ENCODE data around the gene TUT1.
"Not testable (repeated sequence)": the region's sequence is repeated elsewhere in the genome, so short reads cannot be mapped to it uniquely, and the experiment has no call there.

Gene TUT1

DNA sequence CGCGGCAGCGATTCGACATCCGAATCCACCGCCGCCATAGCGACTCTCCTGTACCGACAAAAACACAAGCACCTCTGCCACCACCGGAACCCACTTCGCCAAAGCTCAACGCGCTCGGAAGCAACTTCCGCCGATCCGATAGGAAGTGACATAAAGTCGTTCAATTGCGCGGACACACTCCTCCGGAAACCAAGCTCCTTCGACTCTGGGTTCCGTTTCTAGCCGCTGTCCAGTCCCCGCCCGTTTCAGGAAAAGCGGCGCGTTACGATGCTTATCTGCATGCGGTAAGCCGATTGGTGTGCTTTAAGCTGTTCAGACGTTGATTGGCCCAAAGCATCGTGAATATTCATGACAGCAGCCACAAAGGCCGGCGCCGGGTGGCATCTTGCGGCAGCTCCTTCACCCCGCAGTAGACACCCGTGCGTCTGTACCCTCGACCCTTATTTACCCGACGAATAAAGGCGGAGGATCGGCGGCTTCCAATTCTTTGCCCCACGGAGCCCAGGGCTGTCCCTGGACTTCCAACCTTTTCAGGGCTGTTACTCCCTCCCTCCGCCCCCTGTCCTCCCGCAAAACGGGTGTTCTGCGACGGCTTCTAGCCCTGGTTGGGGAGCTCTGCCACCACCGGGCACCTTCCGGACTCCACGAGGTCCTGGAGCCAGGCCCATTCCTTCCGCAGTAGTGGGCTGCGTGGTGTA, at the start of gene TUT1:
Gene TUT1, minus strand, starts transcription at position 76 of the 698 bp plus-strand sequence. Its CDS starts 38 bp downstream, at position 38.
- peak; percentile 98 for DNase-seq

DNA sequence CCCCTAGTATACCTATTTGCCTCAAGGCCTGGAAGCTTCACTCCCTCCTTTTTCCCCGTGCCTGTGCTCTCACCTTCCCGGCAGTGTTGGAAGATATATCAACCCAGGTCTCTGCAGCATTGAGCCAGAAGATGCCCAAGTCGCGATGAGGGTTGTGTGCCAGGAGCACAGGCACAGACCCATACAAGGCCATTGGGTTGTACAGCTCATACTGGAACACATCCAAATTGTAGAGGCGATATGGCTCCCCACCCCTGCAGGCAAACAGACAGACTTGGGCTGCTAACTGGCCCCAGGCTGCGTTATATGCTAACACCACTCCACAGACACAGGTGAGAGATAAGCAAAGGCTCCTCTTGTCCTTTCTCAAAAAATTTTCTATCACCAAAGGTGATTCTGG, 41.2 kb upstream of the TUT1 start:
- DNase-seq, result no peak

DNA sequence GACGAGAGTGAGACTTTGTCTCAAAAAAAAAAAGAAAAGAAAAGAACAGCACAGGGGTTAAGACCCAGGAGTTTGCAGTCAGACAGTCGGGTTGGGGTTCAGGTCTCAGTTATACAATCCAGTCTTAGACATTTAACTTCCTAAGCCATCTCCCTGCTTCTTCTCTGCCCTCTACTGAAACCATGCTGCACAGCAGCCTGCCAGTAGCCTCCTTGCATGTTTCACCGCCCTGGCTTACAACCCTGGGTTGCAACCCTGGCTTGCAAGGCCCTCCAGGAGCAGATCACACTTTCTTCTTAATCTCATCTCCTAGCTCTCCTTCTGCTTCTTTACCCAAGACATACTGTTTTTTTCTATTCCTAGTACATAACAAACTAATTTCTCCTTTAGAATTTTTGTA, 36.4 kb upstream of the TUT1 start:
- DNase-seq, result no peak

DNA sequence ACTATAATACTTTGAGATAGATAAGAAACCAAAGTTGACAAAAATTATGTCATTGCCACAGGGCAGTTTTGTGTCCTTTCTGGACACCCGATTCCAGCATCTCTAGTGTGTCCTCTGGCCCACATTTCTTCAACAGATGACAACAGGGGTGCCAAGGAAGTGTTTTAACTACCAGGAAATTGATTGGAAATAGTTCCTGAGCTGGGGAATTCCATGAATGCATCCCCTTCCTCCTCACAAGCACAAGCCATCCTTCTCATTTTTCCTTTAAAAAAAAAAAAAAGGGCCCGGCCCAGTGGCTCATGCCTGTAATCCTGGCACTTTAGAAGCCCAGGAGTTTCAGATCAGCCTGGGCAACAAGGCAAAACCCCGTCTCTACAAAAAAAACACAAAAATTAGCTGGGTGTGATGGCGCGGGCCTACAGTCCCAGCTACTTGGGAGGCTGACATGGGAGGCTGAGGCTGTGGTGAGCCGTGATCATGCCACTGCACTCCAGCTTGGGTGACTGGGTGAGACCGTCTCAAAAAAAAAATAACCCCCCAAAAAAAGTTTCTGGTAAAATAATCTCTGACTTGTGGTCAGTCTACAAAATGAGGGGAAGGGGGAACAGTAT, 31.3 kb upstream of the TUT1 start:
- no peak for DNase-seq

GRCh38 chr11:62621567-62622470, 30.5 kb upstream of the TUT1 start, which contains the start of gene B3GAT3:
B3GAT3 (minus strand) TSS chr11:62621986; CDS start chr11:62621947, 39 bp downstream.
- peak; percentile 90 for DNase-seq

DNA sequence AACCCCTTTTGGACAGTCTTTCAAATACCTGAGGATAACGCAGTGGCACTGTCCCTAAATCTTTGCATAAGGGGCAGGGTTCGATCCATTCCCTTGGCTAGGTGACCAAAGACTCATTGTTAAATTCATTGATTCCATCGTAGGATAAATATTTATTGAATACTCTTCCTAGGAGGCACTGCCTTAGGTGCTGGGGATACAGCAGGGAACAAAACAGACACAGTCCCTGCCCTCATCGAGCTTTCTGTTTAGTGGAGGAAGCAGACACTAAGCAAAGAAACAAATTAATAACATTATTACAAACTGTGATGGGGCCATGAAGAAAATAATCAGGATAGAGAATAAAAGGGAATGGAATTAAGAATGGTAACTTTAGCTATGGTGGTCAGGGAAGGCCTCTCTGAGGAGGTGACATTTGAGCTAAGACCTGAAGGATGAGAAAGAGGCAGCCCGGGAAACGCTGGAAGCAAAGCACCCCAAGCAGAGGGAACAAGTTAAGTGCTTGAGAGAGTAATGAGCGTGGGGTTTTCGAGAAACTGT, 29.8 kb upstream of the TUT1 start:
- no peak for DNase-seq

- not testable (repeated sequence) for DNase-seq
Measured at GRCh38 chr11:62616957-62617356, 25.6 kb upstream of the TUT1 start.

DNA sequence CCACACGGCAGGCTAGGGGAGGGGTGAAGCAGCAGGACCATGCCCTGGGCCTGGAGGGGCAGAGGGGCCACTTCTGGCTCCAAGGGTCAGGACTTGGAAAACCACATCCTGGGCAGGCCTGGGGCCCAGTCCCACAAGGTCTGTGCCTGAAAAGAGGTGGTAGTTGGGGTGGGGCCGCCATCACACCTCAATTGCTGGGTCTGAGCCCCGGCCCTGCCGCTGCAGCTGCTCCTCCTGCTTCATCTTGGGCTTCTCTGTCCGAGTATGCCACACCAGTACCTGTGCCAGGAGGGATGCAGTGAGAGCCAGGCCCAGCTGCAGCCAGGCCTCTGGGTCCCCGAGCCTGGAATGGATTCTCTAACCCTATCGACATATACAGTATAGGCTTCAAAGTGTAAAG, 24.2 kb upstream of the TUT1 start:
- DNase-seq, result no peak

- DNase-seq, result no peak
Measured at GRCh38 chr11:62614275-62614674, 23.0 kb upstream of the TUT1 start.

- DNase-seq, result no peak
Measured at GRCh38 chr11:62613291-62613778, 22.0 kb upstream of the TUT1 start.

GRCh38 chr11:62612366-62613290, 21.3 kb upstream of the TUT1 start, which contains the start of the genes EML3 and ROM1:
EML3 (minus strand) TSS chr11:62612775; CDS start chr11:62612457, 318 bp downstream.
ROM1 (plus strand) TSS chr11:62613257; CDS start chr11:62613282, 25 bp downstream.
- no peak for DNase-seq

DNA sequence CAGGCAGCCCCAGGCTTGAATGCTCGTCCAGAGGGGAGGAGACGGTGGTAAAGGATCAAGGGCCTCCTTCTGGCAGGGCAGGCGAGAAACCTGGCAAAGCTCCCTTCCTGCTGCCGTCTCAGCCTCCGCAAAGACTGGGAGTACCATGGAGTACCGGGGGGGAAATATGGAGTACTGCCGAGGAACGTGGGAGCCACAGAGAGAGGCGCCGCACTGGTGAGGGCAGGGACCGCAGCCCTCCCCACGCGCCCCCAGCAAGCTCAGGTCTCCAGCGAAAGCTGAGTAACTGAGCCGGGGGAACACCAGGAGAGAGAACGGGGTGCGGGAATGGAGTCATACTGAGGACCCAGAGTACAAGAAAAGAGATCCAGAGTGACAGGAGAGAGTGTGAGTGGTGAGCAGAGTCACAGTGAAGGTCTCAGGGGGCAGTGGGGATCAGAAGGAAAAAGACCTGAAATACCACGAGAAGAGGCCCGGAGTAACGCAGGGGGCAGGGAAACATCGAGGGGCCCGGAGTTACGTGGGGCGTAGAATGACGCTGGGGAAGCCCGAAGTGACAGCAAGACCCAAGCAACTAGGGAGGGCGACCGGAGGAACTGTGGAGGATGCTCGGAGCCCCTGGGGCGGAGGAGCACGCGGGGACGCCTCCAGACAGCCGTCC, 20.5 kb upstream of the TUT1 start:
- no peak for DNase-seq

GRCh38 chr11:62610814-62611704, 19.7 kb upstream of the TUT1 start:
- DNase-seq, result no peak

GRCh38 chr11:62610403-62610802, 19.1 kb upstream of the TUT1 start:
- DNase-seq, result no peak

- no peak for DNase-seq
Measured at GRCh38 chr11:62608776-62609175, 17.5 kb upstream of the TUT1 start.

- DNase-seq, result no peak
Measured at GRCh38 chr11:62607714-62608113, 16.4 kb upstream of the TUT1 start.

GRCh38 chr11:62605902-62606301, 14.6 kb upstream of the TUT1 start:
- DNase-seq, result no peak

DNA sequence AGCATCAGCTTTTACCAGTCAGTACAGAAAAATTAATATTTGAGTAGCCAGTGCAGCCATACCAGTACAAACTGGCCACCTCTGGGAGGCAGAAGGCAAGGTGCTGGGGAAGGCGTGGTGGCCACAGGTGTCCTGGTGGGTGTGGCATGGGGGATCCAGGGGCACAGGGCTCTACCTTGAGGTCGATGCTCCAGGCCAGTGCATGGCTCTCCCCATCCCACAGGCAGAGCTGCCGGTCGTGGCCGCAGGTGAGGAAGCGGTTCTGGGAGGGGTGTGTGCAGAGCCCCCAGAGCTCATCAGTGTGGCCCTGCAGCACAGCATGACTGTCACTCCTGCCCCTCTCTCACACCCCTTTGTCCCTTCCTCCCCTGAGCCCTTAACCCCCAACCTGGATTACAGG, 14.1 kb upstream of the TUT1 start:
- DNase-seq, result no peak

DNA sequence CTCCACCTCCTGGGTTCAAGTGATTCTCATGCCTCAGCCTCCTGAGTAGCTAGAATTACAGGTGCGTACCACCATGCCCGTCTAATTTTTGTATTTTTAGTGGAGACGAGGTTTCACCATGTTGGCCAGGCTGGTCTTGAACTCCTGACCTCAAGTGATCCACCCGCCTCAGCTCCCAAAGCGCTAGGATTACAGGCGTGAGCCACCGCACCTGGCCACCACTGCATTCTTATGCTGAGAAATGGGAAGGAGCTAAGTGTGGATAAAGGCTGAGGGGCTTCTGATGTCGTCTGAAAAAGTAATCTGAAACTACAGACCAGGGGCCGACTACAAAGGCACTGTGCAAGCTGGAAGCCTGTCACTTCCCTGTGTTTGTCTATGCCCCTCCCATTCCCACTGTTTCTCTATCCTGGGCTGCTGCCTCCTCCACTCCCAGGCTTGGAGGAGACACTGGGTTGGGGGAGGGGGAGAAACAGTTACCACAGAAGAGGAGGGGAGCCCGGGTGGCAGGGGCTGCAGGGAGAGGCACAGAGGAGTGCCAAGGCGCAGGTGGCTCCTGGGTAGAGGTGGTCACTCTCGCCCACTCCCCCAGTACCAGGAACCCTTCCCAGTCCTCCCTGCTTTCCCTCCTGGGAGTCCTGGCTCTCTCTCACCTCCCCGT, 13.3 kb upstream of the TUT1 start:
- no peak for DNase-seq

Measured in NCI-H2081 treated with DMSO at 0.1 percent for 48 hours (cell line).